HCT116 (cell line): ENCODE data around the gene CARMIL1. TPM values are rescaled to one million over a fixed set of nuclear protein-coding genes. Genes with fewer than 3 reads are reported as not detected.

Source experiments
- ATAC-seq: fragments of 200-7000 bp; cut with Tn5 transposase; 2 replicates; pipeline ENCODE4 v1.9.1; 2020; ENCODE audit warnings: mild to moderate bottlenecking, moderate library complexity
- BruUV-seq: library from RNA; stranded (reverse); fragments of 400-500 nt; replicated peaks from 2 replicates; lab custom pipeline; 2021; lab: Mats Ljungman, UMichigan
- CTCF ChIA-PET: fragments of 300-600 bp; sonication (Branson Sonifier 250); formaldehyde crosslinking; loops from one replicate; lab custom pipeline; 2021; ENCODE audit warnings: antibody characterized with exemption; lab: Charles Lee
- POLR2A ChIA-PET: fragments of 300-600, 350-600 bp; sonication (Branson Sonifier 250); formaldehyde crosslinking; loops from one replicate; lab custom pipeline; 2021; ENCODE audit warnings: antibody characterized with exemption; lab: Charles Lee
- RAD21 ChIA-PET, 2 experiments: fragments of 300-600 bp; sonication (Branson Sonifier 250); formaldehyde crosslinking; loops; one replicate each; lab custom pipeline; 2023; ENCODE audit warnings: low total read pairs in 2 of 2; ENCODE audit not compliant: uncharacterized antibody in 2 of 2, unreplicated experiment in 2 of 2, low non-redundant PET in 1 of 2; lab: Charles Lee
- DNase-seq: peaks from one replicate; pipeline ENCODE4 v3.0.0-alpha.2; 2010; ENCODE audit warnings: low read depth, low spot score
- H2AFZ ChIP-seq: fragments of 200-600 bp; shearing (Covaris generic), sonication (generic); 2 replicates; pipeline ENCODE4 v1.6.1; 2017; ENCODE audit warnings: low read depth, mixed run types, mixed read lengths, antibody characterized with exemption, low read length; ENCODE audit not compliant: poor library complexity, severe bottlenecking
- H3K27ac ChIP-seq: 2 replicates; pipeline ENCODE4 v1.5.1; 2012; ENCODE audit warnings: low read depth, low read length
- H3K27me3 ChIP-seq: fragments of 200-600 bp; sonication (generic); 2 replicates; pipeline ENCODE4 v1.6.1; 2016; ENCODE audit warnings: mixed run types, low read length, mixed read lengths; ENCODE audit not compliant: insufficient read depth
- H3K36me3 ChIP-seq, 2 experiments: fragments of 200-500 bp in 1 of 2; fragments of 200-600 bp in 1 of 2; sonication (Bioruptor generic) in 1 of 2; sonication (generic) in 1 of 2; 2 replicates each; pipeline versions ENCODE4 v1.5.1 to v1.6.1; 2014 to 2016; ENCODE audit warnings: low read length in 2 of 2, inconsistent platforms in 1 of 2, mixed read lengths in 1 of 2, mixed run types in 1 of 2; ENCODE audit not compliant: insufficient read depth in 2 of 2, control insufficient read depth in 1 of 2
- H3K4me1 ChIP-seq, 2 experiments: fragments of 200-600 bp in 1 of 2; sonication (generic) in 1 of 2; 2 replicates each; pipeline versions ENCODE4 v1.5.1 to v1.6.1; 2012 to 2017; ENCODE audit warnings: low read length in 2 of 2, inconsistent platforms in 1 of 2, mild to moderate bottlenecking in 1 of 2, mixed read lengths in 1 of 2, mixed run types in 1 of 2, moderate library complexity in 1 of 2; ENCODE audit not compliant: insufficient read depth in 2 of 2, control insufficient read depth in 1 of 2
- H3K4me2 ChIP-seq: fragments of 200-600 bp; sonication (generic); 2 replicates; pipeline ENCODE4 v1.6.1; 2017; ENCODE audit warnings: mixed run types, low read length, mixed read lengths
- H3K4me3 ChIP-seq, 2 experiments: fragments of 200-600 bp in 1 of 2; sonication (generic) in 1 of 2; replicated peaks in 1 of 2; 2 replicates each; pipeline ENCODE4 v1.5.1; 2011 to 2016; ENCODE audit warnings: low read length in 2 of 2, control low read depth in 1 of 2, low read depth in 1 of 2, mild to moderate bottlenecking in 1 of 2, mixed read lengths in 1 of 2, mixed run types in 1 of 2
- H3K79me2 ChIP-seq: fragments of 200-600 bp; sonication (generic); 2 replicates; pipeline ENCODE4 v1.6.1; 2017; ENCODE audit warnings: mild to moderate bottlenecking, mixed run types, low read length, moderate library complexity, mixed read lengths; ENCODE audit not compliant: insufficient read depth
- H3K9ac ChIP-seq: fragments of 200-600 bp; sonication (generic); 2 replicates; pipeline ENCODE4 v1.6.1; 2016; ENCODE audit warnings: low read length, mixed read lengths
- H3K9me2 ChIP-seq: fragments of 200-600 bp; sonication (generic), shearing (Covaris generic); 2 replicates; pipeline ENCODE4 v1.6.1; 2017; ENCODE audit warnings: mixed run types, mild to moderate bottlenecking, moderate library complexity; ENCODE audit not compliant: insufficient read depth
- H3K9me3 ChIP-seq, 2 experiments: fragments of 200-500 bp in 1 of 2; fragments of 200-600 bp in 1 of 2; sonication (Bioruptor generic) in 1 of 2; sonication (generic) in 1 of 2; 2 replicates each; pipeline ENCODE4 v1.6.1; 2014 to 2017; ENCODE audit warnings: low read length in 2 of 2, mixed read lengths in 2 of 2, inconsistent platforms in 1 of 2, low read depth in 1 of 2, mild to moderate bottlenecking in 1 of 2, mixed run types in 1 of 2, moderate library complexity in 1 of 2; ENCODE audit not compliant: control insufficient read depth in 1 of 2, insufficient read depth in 1 of 2
- H4K20me1 ChIP-seq: fragments of 200-600 bp; sonication (generic), shearing (Covaris generic); 2 replicates; pipeline ENCODE4 v1.6.1; 2017; ENCODE audit warnings: mixed run types, mild to moderate bottlenecking, moderate library complexity; ENCODE audit not compliant: insufficient read depth
- ATF3 ChIP-seq: IDR thresholded peaks from 2 replicates; pipeline ENCODE4 v1.6.1; 2012
- CBX3 ChIP-seq: IDR thresholded peaks from 2 replicates; pipeline ENCODE4 v1.6.1; 2012; ENCODE audit warnings: low read depth
- CEBPB ChIP-seq: IDR thresholded peaks from 2 replicates; pipeline ENCODE4 v1.6.1; 2012; ENCODE audit warnings: low read depth
- EGR1 ChIP-seq: IDR thresholded peaks from 2 replicates; pipeline ENCODE4 v1.6.1; 2012; ENCODE audit warnings: low read depth
- ELF1 ChIP-seq: IDR thresholded peaks from 2 replicates; pipeline ENCODE4 v1.6.1; 2012; ENCODE audit warnings: low read depth, borderline replicate concordance
- FOSL1 ChIP-seq: IDR thresholded peaks from 2 replicates; pipeline ENCODE4 v1.6.1; 2012; ENCODE audit warnings: low read depth
- JUND ChIP-seq: IDR thresholded peaks from 2 replicates; pipeline ENCODE4 v1.6.1; 2012
- MAX ChIP-seq: IDR thresholded peaks from 2 replicates; pipeline ENCODE4 v1.6.1; 2012
- POLR2AphosphoS5 ChIP-seq: IDR thresholded peaks from 2 replicates; pipeline ENCODE4 v1.6.1; 2011; ENCODE audit warnings: mild to moderate bottlenecking, low read depth, low read length, moderate library complexity
- RAD21 ChIP-seq: IDR thresholded peaks from 2 replicates; pipeline ENCODE4 v1.6.1; 2012; ENCODE audit warnings: low read depth, mild to moderate bottlenecking
- SIN3A ChIP-seq: IDR thresholded peaks from 2 replicates; pipeline ENCODE4 v1.6.1; 2012; ENCODE audit warnings: low read depth
- SP1 ChIP-seq: IDR thresholded peaks from 2 replicates; pipeline ENCODE4 v1.6.1; 2012; ENCODE audit warnings: low read depth
- SRF ChIP-seq: IDR thresholded peaks from 2 replicates; pipeline ENCODE4 v1.6.1; 2012; ENCODE audit warnings: low read depth
- TCF7L2 ChIP-seq: IDR thresholded peaks from 2 replicates; pipeline ENCODE4 v1.7.0; 2011; ENCODE audit warnings: borderline replicate concordance, inconsistent platforms; ENCODE audit not compliant: insufficient read depth, insufficient read length; ENCODE audit errors: extremely low read depth
- YY1 ChIP-seq: IDR thresholded peaks from 2 replicates; pipeline ENCODE4 v1.6.1; 2011; ENCODE audit warnings: low read length, low read depth, moderate library complexity, mild to moderate bottlenecking; ENCODE audit not compliant: insufficient replicate concordance; ENCODE audit errors: extremely low read depth
- ZBTB33 ChIP-seq: IDR thresholded peaks from 2 replicates; pipeline ENCODE4 v1.6.1; 2011; ENCODE audit warnings: mild to moderate bottlenecking, low read length, moderate library complexity; ENCODE audit not compliant: insufficient replicate concordance; ENCODE audit errors: extremely low read depth
- ZNF274 ChIP-seq: fragments of 200-500 bp; sonication (Bioruptor generic); IDR thresholded peaks from 2 replicates; pipeline ENCODE4 v1.6.1; 2014; ENCODE audit warnings: mild to moderate bottlenecking, low read depth, low read length, inconsistent platforms
- intact Hi-C: fragments of 100-400 bp; cut with micrococcal nuclease; formaldehyde crosslinking; loops from 2 replicates; pipeline ENCODE4 v1.10.0; 2022
- total RNA-seq: library from RNA; stranded (reverse); gene quantifications from one replicate; pipeline ENCODE4 v1.2.1, GENCODE V29; 2021; ENCODE audit not compliant: unreplicated experiment

CARMIL1 gene
- total RNA-seq, 1 experiment from 2014 or later, result 21.7 TPM

GRCh38 chr6:25537349-25538018, 258.3 kb downstream of the CARMIL1 start:
- ChIA-PET POLR2A (no interaction called here), CTCF (no interaction called here), RAD21 (no interaction called here)
- Histone ChIP-seq H3K27me3 (no peaks in the 10 kb centered on the region), H3K9me2 (no peaks in the 10 kb centered on the region), H3K27ac (no peak overlapping the region), H2AFZ (no peak overlapping the region), H3K4me3 (no peak overlapping the region), H3K9me3 (no peaks in the 10 kb centered on the region), H3K79me2 (no peaks in the 10 kb centered on the region), H4K20me1 (no peaks in the 10 kb centered on the region), H3K4me1 (no peaks in the 10 kb centered on the region), H3K36me3 (peaks cover 0 to 2% of the 10 kb centered on the region in 2 experiments; a peak in 1 of 4 replicates), H3K4me2 (no peak overlapping the region), H3K9ac (no peak overlapping the region)
- intact Hi-C loops, result no loop called here
- no peak for ATAC-seq
- no TSS peak for BruUV-seq
- no peak for TF ChIP-seq EGR1
- no peak for DNase-seq

GRCh38 chr6:25541228-25541627, 262.1 kb downstream of the CARMIL1 start:
- ChIA-PET POLR2A (no interaction called here), RAD21 (no interaction called here)
- Histone ChIP-seq H3K9me3 (no peaks in the 10 kb centered on the region), H3K27me3 (no peaks in the 10 kb centered on the region), H3K4me3 (no peak overlapping the region), H3K9ac (no peak overlapping the region), H2AFZ (no peak overlapping the region), H3K9me2 (no peaks in the 10 kb centered on the region), H3K79me2 (no peaks in the 10 kb centered on the region), H3K27ac (no peak overlapping the region), H3K4me2 (no peak overlapping the region), H3K36me3 (peaks cover 0 to 2% of the 10 kb centered on the region in 2 experiments; a peak in 1 of 4 replicates), H3K4me1 (no peaks in the 10 kb centered on the region), H4K20me1 (no peaks in the 10 kb centered on the region)
- ATAC-seq (no peak), DNase-seq (no peak)
- intact Hi-C loops, result no loop called here
- no TSS peak for BruUV-seq
- TF ChIP-seq ELF1, result no peak
- no peak for TF ChIP-seq CEBPB
- no peak for TF ChIP-seq POLR2AphosphoS5
- TF ChIP-seq CBX3, result no peak
- TF ChIP-seq TCF7L2, result no peak
- TF ChIP-seq MAX, result no peak
- no peak for TF ChIP-seq ZNF274
- TF ChIP-seq ZBTB33, result no peak
- TF ChIP-seq EGR1, result no peak
- TF ChIP-seq RAD21, result no peak
- no peak for TF ChIP-seq SP1
- no peak for TF ChIP-seq JUND
- TF ChIP-seq SIN3A, result no peak
- no peak for TF ChIP-seq ATF3
- no peak for TF ChIP-seq SRF
- no peak for TF ChIP-seq FOSL1
- TF ChIP-seq YY1, result no peak
- TF ChIP-seq, all 23 proteins: peak for 0
- CTCF ChIA-PET, result interaction anchor here (2.3 kb wide), 1 partner anchor 14 kb away, joined by 5 read pairs; no protein-coding TSS in a partner anchor
